SU-DHL-6 (cell line): Measurements from ENCODE around the gene VAV3.

ENCODE experiments used
- EZH2phosphoT487 ChIP-seq: fragments of 200-600 bp; sonication (generic), shearing (Covaris generic); conservative IDR thresholded peaks from 2 replicates; pipeline ENCODE4 v1.6.1; 2018; ENCODE audit warnings: mild to moderate bottlenecking, antibody characterized with exemption, low read length, moderate library complexity, mixed read lengths
- TF ChIP-seq, protein P1 (sequence below): fragments of 200-600 bp; sonication (generic); IDR thresholded peaks from one replicate; pipeline ENCODE4 v1.5.1; 2017; ENCODE audit warnings: antibody characterized with exemption, mild to moderate bottlenecking, low read length, moderate library complexity; ENCODE audit not compliant: insufficient read depth, poor library complexity, severe bottlenecking

DNA sequence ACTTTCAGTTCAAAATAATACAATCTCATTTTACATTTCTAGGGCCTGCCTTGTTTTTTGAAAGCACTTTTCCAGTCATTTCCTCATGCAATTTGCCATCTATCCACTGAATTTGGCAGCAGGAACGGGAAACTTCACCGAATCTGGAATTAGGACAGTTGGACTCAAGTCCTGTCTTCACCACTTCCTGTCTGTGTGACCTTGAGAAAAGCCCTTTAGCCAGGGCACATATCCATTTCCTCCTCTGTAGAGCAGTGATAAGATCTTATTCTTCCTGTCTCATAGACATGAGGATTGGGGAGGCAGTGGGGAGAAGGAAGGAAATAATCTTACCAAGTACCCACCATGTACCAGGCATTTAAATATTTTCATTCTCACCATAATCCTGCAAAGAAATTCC is 12.0 kb downstream of the VAV3 start:
- no peak for TF ChIP-seq EZH2phosphoT487
- TF ChIP-seq, protein P1, sequence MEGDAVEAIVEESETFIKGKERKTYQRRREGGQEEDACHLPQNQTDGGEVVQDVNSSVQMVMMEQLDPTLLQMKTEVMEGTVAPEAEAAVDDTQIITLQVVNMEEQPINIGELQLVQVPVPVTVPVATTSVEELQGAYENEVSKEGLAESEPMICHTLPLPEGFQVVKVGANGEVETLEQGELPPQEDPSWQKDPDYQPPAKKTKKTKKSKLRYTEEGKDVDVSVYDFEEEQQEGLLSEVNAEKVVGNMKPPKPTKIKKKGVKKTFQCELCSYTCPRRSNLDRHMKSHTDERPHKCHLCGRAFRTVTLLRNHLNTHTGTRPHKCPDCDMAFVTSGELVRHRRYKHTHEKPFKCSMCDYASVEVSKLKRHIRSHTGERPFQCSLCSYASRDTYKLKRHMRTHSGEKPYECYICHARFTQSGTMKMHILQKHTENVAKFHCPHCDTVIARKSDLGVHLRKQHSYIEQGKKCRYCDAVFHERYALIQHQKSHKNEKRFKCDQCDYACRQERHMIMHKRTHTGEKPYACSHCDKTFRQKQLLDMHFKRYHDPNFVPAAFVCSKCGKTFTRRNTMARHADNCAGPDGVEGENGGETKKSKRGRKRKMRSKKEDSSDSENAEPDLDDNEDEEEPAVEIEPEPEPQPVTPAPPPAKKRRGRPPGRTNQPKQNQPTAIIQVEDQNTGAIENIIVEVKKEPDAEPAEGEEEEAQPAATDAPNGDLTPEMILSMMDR: no peak
